Sigmoid colon (tissue), 7 donors: ENCODE data around the gene NEDD9. TPM values are rescaled to one million over a fixed set of nuclear protein-coding genes. Genes with fewer than 3 reads are reported as not detected.

Experiments
- DNase-seq: peaks from one replicate; pipeline ENCODE4 v3.0.0-alpha.2; 2019
- H3K27ac ChIP-seq, 4 donors: fragments of 200-600 bp; sonication (generic); one replicate each; pipeline ENCODE4 v1.5.1; 2016 to 2019; ENCODE audit warnings: mild to moderate bottlenecking in 1 of 4
- H3K27me3 ChIP-seq, 3 donors: fragments of 200-600 bp; sonication (generic); one replicate each; pipeline ENCODE4 v1.5.1; 2019; ENCODE audit warnings: mild to moderate bottlenecking in 1 of 3
- H3K36me3 ChIP-seq, 4 donors: fragments of 200-600 bp; sonication (generic); one replicate each; pipeline ENCODE4 v1.5.1; 2016 to 2019
- H3K4me1 ChIP-seq, 4 donors: fragments of 200-600 bp; sonication (generic); one replicate each; pipeline ENCODE4 v1.5.1; 2017 to 2019
- H3K4me3 ChIP-seq, 4 donors: fragments of 200-600 bp; sonication (generic); one replicate each; pipeline ENCODE4 v1.5.1; 2017 to 2019; ENCODE audit warnings: mild to moderate bottlenecking in 2 of 4, moderate library complexity in 1 of 4
- H3K9me3 ChIP-seq, 4 donors: fragments of 200-600 bp in 3 of 4; sonication (generic) in 3 of 4; one replicate each; pipeline versions ENCODE4 v1.5.1 to v1.6.1; 2013 to 2019
- CTCF ChIP-seq, 4 experiments: fragments of 450-650 bp in 3 of 4; fragments of 200-600 bp in 1 of 4; IDR thresholded peaks; one replicate each; pipeline ENCODE4 v1.5.1; 2016 to 2019; ENCODE audit warnings: antibody characterized with exemption in 4 of 4, mild to moderate bottlenecking in 3 of 4, moderate library complexity in 2 of 4
- EP300 ChIP-seq, 4 donors: sonication (generic); formaldehyde crosslinking; IDR thresholded peaks; one replicate each; pipeline ENCODE4 v1.6.1; 2017; ENCODE audit warnings: antibody characterized with exemption in 4 of 4
- POLR2A ChIP-seq, 2 donors: fragments of 450-650 bp; IDR thresholded peaks; one replicate each; pipeline ENCODE4 v1.6.1; 2016; ENCODE audit warnings: antibody characterized with exemption in 2 of 2, mild to moderate bottlenecking in 2 of 2, moderate library complexity in 2 of 2
- POLR2AphosphoS5 ChIP-seq, 4 donors: sonication (generic); formaldehyde crosslinking; IDR thresholded peaks; one replicate each; pipeline ENCODE4 v1.6.1; 2017; ENCODE audit warnings: antibody characterized with exemption in 4 of 4
- WGBS, 2 donors: extraction: QIAGEN DNeasy Blood & Tissue Kit; methylation state at CpG; one replicate each; pipeline ENCODE4 v1.1.7; 2013; 5-methylcytosine and 5-hydroxymethylcytosine counted together
- intact Hi-C: fragments of 100-400 bp; cut with DNase I; formaldehyde crosslinking; loops from one replicate; pipeline ENCODE4 v1.15.1; 2023
- polyA plus RNA-seq, 3 donors: library from polyadenylated mRNA; stranded (reverse); fragments of 200-250 nt; gene quantifications; one replicate each; pipeline ENCODE4 v1.2.3, GENCODE V29; 2013
- total RNA-seq, 4 donors: library from RNA; depleted of rRNA; stranded (reverse); fragments of >200 nt; gene quantifications; one replicate each; pipeline ENCODE4 v1.1.0, GENCODE V29; 2016
- donor health status: healthy with polysubstance abuse.
- donor health status: Bipolar disorder and iron deficiency.
- donor health status: healthy.

NEDD9 gene
- total and polyA plus RNA-seq, 7 donors = 13.8 to 42.5 (median 21.4) TPM

- 8 to 25% methylated on average over 4 of the region's 4 CpGs for WGBS, 2 donors
- no peaks in the 10 kb centered on the region for H3K36me3 ChIP-seq
- no peaks in the 10 kb centered on the region for H3K27me3 ChIP-seq
- H3K4me1 ChIP-seq = peaks cover 0 to 14% (median 8%) of the 10 kb centered on the region in 4 donors
- DNase-seq = no peak
- no peak overlapping the region for H3K27ac ChIP-seq
- TF ChIP-seq POLR2AphosphoS5 (IDR thresholded peaks at IDR 0.05) (no peak), CTCF (IDR thresholded peaks at IDR 0.05) (no peak), EP300 (IDR thresholded peaks at IDR 0.05) (no peak), POLR2A (IDR thresholded peaks at IDR 0.05) (no peak)
- H3K9me3 ChIP-seq = no peaks in the 10 kb centered on the region
- no peak overlapping the region for H3K4me3 ChIP-seq
- intact Hi-C loops = no loop called here
These were observed 43.1 kb upstream of the NEDD9 start for GRCh38 chr6:11275598-11275997.

- intact Hi-C loops = no loop called here
- Histone ChIP-seq H3K27ac (no peak overlapping the region), H3K4me3 (no peak overlapping the region), H3K9me3 (no peaks in the 10 kb centered on the region), H3K36me3 (no peaks in the 10 kb centered on the region), H3K27me3 (no peaks in the 10 kb centered on the region), H3K4me1 (peaks cover 0 to 23% (median 16%) of the 10 kb centered on the region in 4 donors)
- TF ChIP-seq POLR2A (IDR thresholded peaks at IDR 0.05) = peak in 1 of 2 donors; percentile 14
- TF ChIP-seq CTCF (IDR thresholded peaks at IDR 0.05) = no peak
- no peak for TF ChIP-seq POLR2AphosphoS5 (IDR thresholded peaks at IDR 0.05)
- no peak for DNase-seq
- WGBS, 2 donors = 33 to 78% methylated on average over 19 of the region's 19 CpGs
These were observed 41.1 kb upstream of the NEDD9 start for GRCh38 chr6:11273406-11274065.

DNA sequence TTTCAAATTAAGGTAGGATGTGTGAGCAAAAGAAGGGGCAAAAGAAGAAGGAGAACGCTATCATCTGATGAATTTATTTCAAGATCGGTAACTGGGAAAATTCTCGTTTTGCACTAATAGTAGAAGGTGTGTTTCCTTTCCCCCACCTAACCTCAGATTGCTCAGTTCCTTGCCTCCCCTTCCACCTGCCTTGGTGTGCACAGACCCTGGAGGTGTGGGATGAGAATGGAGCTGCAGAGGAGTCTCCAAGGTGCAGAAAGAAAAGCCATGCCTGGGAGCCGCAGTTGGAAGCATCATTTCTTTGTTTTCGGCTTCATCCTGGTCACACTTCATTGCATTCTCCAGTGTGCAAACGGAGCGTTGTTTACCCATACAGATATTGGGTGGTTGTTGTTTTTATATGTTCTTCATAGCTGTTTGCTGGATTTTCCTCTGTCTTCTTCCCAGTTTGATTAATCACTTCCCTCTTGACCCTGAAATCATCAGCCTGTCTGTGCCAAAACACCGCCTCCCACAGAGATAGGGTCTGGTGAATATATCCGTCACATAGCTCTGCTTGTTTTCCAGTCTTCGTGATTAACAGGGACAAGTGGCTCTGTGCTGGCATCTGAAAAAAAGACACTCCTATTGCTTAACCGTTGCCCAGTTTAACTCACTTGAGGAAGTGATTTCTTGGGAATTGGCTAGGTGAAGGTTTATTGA lies 40.2 kb upstream of the NEDD9 start:
- H3K4me3 ChIP-seq = no peak overlapping the region
- no peaks in the 10 kb centered on the region for H3K9me3 ChIP-seq
- WGBS, 2 donors = 28 to 61% methylated on average over 11 of the region's 11 CpGs
- no peaks in the 10 kb centered on the region for H3K27me3 ChIP-seq
- peaks cover 0 to 23% (median 16%) of the 10 kb centered on the region in 4 donors for H3K4me1 ChIP-seq
- peak in 3 of 4 donors; percentile 8 to 55 (median 53) for TF ChIP-seq POLR2AphosphoS5 (IDR thresholded peaks at IDR 0.05)
- TF ChIP-seq EP300 (IDR thresholded peaks at IDR 0.05) = peak in 1 of 4 donors; percentile 5
- TF ChIP-seq CTCF (IDR thresholded peaks at IDR 0.05) = no peak
- no peak for TF ChIP-seq POLR2A (IDR thresholded peaks at IDR 0.05)
- no peak for DNase-seq
- H3K27ac ChIP-seq = peak overlapping the region in 1 of 4 donors; percentile 3
- intact Hi-C loops = no loop called here
- H3K36me3 ChIP-seq = no peaks in the 10 kb centered on the region

DNA sequence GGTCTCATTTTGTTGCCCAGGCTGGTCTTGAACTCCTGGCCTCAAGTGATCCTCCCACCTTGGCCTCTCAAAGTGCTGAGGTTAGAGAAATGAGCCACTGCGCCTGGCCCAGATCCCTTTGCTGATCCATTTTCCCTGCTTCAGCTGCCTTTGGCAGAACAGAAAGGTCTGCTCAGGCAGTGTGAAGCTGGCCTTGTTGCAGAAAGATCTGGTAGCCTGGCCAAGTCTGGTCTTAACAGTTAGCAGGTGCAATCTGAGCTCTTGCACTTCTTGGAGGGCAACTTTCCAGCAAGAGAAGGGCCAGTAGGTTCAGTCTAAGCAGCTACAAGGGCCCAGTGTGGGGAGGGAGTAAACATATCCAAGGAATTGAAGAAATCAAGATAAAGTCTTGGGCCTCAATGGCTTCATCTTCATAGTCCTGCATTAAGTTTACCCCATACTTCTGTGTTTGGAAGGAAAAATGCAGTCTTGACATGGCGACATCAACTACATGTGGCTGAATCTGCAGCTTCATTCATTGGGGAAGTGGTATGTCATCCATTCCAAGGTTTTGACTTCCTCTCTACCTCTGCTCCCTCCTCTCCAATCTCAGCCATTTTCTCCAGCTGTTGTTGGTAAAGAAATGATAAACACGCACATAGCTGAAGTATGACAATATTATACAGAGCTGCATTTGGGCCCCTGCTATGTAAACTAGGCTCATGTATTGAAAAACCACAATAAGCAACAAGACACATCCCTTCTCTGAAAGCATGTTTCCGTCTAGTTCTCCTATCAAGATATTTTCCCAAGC lies 39.0 kb upstream of the NEDD9 start:
- H3K27me3 ChIP-seq = no peaks in the 10 kb centered on the region
- peak overlapping the region in 2 of 4 donors; percentile 23 to 50 for H3K27ac ChIP-seq
- WGBS, 2 donors = 85 to 91% methylated on average over 4 of the region's 4 CpGs
- no peaks in the 10 kb centered on the region for H3K9me3 ChIP-seq
- intact Hi-C loops = no loop called here
- TF ChIP-seq POLR2A (IDR thresholded peaks at IDR 0.05) (no peak), EP300 (IDR thresholded peaks at IDR 0.05) (no peak), CTCF (IDR thresholded peaks at IDR 0.05) (no peak), POLR2AphosphoS5 (IDR thresholded peaks at IDR 0.05) (peak in 2 of 4 donors; percentile 19 to 32)
- peaks cover 0 to 23% (median 16%) of the 10 kb centered on the region in 4 donors for H3K4me1 ChIP-seq
- no peaks in the 10 kb centered on the region for H3K36me3 ChIP-seq
- peak; percentile 77 for DNase-seq
- H3K4me3 ChIP-seq = no peak overlapping the region
